Stimulated activated CD4-positive, alpha-beta T cell treated with anti-CD3 and anti-CD28 coated beads, Interleukin-2, amount 100 ng/mL, for 24 hours (primary cell): Measurements from ENCODE around the gene CUZD1.

Source experiments
- DNase-seq, 2 donors: peaks; one replicate each; pipeline ENCODE4 v3.0.0-alpha.2; 2020

The CUZD1 gene

DNA sequence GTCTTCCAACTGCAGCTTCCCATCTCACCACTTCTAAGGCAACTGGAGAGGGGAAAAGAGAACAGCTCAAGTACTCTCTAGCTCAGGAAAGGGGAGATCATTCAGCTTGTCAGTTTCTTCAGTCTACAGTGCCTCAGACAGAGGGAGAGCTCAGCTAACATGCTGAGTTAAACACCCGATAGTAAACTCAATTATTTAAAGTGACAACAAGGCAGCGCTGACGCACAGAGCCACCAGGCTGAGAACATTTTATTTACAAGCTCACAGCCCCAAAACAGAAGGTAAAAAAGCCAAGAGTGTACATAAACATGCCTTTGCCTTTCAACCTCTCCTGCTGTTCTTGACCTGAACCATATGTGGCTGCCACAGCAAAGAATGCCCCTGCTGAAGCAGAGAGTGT lies 10.1 kb upstream of the CUZD1 start:
- DNase-seq = no peak

DNA sequence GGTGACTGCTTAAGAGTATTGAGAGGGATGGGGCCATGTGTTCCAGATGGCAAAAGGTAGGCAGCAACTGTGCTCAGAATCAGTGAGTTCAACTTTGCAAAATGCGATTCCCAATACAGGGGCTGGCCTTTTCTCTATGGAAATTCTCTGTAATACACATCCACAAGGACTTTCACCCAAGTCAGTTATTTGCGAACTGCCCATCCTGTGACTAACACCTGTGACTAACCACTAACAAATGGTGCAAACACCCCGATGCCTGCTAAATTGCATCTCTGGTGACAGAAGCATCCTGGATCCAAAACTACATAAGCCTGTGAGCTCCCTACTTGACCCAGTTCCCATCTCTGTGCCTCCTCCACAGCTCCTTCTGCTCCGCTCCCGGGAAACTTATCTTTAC lies 9.0 kb upstream of the CUZD1 start:
- no peak for DNase-seq

- DNase-seq = no peak
Observed at GRCh38 chr10:122853665-122854313, 8.1 kb upstream of the CUZD1 start.

DNA sequence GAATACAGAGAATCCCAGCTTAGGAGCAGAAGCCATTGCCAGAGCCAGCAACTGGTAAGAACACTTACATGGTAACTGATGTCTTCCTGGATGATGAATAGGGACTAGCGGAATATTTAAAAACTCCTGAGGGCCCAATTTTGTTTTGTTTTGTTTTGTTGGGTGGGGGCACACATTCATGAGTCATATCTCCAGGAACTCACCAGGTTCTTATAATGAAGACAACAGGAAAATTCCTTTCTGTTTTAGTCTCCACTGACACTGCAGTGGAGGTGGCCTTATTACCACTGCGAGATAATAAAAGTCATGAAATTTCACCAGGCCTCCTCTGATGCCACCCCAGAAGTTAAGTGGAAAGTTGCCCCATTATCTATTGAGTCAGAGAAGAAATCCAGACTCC lies 6.6 kb upstream of the CUZD1 start:
- DNase-seq = no peak

DNA sequence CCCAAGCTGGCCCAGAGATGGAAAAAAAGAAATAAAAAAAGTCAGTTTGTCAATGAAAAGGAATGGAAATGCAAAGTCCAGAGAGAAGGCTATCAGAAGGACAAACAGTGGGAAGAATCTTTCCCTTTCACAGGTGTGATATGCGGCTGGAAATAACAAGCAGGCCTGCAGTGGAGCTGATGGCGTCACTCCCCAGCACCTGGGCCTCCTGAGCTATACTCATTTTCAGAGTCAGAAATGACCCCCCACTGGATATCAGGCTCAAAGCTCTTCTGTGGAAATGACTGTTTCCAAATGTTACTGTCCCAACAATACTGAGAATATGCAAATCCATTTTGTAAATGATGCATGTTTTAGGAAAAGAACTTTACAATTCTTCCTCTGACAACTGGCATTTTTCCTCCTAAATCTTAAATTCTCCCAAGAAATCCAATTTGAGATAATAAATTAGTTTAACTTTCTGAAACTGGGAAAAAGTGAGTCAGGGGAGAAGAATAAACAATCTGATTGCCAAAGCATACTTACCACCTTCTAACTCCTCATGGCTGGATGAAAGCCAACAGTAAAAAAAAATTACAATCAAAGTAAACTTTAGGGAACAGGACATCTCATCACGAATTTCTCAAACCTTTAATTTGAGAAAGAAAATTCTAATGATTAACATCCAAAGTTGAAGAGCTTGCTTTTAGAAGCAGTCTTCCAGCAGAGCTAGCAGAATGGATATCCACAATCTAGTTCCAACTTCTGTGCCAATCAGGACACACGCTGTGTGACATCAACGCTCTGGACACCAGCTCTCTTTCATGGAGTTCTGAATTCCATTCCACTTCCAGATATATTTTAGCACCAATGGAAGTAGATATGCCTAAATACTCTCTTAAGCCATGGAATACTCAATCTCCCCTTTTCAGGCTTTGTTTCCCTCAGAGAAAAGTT lies 5.3 kb upstream of the CUZD1 start:
- no peak for DNase-seq

DNA sequence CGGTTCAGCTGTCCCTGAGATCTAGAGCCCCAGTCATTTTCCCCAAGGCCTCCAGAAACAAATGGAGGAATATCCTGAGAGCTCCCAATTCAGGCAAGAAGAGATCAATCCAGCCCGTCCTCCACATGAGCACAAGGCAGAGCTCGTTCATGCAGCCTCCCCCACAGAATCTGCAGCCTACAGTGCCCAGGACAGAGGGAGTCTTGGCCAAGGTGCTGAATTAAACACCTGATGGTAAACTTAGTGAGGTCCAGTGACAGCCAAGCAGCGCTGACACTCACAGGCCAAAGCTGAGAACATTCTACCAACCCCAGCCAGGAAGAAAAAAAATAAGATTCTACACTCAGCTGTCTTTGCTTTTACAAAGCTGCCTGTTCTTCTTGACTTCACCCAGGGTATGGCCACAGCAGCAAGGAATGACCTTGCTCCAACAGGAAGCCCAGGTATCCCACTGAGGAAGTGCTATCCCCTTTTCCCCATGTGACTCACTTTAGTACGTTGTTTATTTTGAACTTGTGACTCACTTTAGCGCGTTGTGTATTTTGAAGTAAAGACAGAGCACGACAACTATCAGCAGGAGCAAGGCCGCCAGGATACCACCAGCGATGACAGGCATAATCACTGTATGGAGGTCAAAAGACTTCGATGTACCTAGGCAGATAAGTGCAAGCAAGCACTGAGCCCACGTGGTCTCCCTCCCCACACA lies 4.4 kb upstream of the CUZD1 start:
- no peak for DNase-seq

DNA sequence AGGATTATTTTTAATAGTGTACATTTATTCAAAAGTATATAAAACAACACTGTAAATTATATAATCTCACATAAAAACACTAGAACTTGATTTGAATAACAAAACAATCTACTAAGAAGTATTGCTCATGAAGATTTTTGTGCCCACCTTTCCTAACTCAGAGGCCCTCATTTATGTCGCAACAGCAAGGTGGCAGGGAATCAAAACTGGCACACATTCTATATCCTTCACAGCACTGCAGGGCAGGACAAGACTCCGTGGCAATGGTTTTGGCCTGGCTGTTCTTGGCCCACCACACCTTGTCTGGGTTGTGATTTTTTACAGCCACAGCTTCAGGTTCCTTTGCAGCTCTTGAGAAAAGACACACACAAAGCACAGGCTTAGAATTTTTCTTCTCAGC lies 3.4 kb upstream of the CUZD1 start:
- DNase-seq = no peak

DNA sequence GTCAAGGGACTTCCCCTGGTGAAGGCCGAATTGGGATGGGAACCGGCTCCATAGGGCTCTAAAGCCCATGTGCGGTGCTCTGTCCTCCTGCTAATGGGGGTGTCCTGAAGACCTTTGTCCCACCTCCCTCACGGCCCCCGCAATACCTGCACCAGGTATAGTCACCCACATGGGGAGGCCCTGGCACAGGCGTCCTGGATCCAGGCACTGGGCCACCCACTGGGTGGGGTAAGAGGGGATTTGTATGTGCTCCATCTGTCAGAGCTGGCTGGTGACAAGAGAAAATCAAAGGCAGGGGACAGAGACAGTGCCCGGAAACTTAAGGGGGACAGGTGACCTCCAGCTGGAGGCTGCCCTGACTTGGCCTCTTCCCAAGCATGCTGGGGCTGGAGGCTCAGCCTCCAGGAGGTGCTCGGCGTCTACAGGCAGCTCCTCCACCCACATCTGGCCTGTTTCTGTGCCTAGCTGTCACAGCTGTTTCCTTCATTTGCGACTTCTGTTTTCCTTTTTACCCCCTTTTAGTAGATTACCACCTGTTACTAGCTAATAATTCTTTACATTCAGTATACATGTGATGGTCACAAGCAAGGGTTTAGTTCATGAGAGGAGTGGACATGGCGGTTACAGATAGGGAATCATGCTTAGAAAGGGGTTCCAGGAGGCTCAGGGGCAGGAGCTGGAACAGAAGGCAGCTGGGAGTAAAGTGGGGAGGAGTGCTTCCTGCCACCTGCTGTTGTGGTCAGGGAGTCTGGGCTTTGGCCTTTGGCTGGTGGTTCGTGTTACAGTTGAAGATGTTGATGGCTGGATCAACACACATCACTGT lies 2.3 kb upstream of the CUZD1 start:
- no peak for DNase-seq

- no peak for DNase-seq
Observed at GRCh38 chr10:122844146-122844545, 1.5 kb downstream of the CUZD1 start.

DNA sequence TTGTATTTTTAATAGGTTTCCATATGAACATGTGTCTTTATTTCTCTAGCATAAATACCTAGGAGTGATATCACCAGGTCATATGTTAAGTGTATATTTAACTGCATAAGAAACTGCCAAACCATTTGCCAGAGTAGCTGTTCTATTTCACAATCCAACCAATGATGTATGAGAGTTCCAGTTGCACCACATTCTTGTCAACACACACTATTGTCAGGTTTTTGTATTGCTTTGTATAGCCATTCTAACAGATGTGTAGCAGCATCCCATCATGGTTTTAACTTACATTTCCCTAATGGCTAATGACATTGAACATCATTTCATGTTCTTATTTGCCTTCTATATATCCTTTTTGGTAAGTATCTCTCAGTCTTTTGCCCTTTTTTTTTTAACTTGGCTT lies 4.1 kb downstream of the CUZD1 start:
- DNase-seq = no peak

DNA sequence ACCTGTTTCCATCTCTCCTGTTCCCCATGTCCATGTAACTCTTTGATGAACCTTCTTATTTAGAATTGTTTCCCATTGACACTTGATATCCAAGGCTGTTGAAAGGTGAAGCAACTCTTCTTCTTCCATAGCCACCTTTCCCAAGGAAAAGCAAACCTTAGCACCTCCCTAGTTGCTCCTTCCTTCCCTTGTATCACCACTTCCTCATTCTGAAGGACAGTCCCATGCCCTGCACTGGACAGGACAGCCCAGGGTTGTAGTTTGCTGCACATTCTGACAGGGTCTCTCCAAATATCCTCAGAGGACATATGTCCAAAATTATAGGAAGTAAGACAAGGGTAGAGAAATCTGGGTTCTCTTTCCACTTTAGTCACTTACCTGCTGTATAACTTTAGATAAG lies 6.2 kb downstream of the CUZD1 start:
- DNase-seq = no peak

GRCh38 chr10:122838880-122839279 lies 6.8 kb downstream of the CUZD1 start:
- DNase-seq = no peak

DNA sequence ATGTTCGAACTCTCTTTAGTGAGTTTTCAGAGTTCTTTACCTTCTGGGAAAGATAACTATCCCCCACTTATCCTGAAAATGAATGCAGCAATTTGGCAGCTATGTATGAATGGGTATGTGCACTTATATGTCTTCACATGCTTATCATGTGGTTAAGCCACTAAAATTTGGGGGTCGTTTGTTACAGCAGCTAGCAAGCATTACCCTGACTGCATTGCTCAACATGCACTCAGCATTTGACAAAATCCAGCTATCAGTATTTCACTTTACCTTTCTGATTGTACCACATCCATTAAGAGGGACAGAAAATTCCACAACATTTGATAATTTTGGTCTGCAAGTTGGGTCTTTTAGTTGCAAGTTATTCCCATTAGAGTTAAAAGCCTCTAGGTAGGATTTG lies 9.7 kb downstream of the CUZD1 start:
- DNase-seq = no peak

DNA sequence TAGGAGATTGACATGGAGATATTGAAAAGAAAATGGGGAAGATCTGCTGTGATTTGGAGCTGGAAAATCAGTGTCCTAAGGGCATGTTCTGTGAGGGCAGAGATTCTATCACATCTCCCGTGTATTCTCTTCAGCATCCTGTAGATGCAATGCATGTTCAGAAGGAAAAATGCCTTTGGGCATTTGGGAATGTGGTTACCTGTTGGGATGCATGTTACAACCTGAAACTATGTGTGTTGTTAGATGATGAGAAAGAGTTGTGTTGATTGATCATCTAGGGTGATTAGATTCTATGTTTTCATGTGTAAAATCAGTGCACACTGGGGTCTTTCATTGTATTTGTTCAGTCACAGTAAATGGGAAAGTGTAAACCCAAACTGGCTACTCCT lies 14.7 kb downstream of the CUZD1 start:
- DNase-seq = no peak

GRCh38 chr10:122830273-122830964 lies 15.2 kb downstream of the CUZD1 start:
- DNase-seq = no peak

DNA sequence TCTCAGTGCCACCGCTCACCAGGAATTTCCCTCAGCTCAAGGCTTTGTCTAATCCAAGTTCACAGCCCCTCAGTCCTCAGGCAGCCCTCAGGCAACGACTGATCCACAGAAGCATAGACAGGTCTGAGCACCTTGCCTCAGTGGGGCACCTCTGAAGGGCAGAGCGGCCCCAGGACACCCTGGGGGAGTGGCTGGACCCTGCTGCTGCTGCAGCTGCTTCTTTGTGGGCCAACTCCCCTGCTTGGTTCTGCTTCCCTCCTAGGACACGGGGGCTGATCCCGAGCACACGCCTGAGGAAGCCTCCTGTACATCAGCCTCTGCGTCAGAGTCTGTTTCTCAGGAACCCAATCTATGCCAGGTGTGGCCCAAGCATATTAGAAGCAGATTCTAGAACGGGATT lies 16.2 kb downstream of the CUZD1 start:
- DNase-seq = no peak

- no peak for DNase-seq
Observed at GRCh38 chr10:122828716-122829255, 16.9 kb downstream of the CUZD1 start.

- DNase-seq = no peak
Observed at GRCh38 chr10:122827302-122827701, 18.4 kb downstream of the CUZD1 start.

- DNase-seq = no peak
Observed at GRCh38 chr10:122822973-122823690, 22.5 kb downstream of the CUZD1 start.

DNA sequence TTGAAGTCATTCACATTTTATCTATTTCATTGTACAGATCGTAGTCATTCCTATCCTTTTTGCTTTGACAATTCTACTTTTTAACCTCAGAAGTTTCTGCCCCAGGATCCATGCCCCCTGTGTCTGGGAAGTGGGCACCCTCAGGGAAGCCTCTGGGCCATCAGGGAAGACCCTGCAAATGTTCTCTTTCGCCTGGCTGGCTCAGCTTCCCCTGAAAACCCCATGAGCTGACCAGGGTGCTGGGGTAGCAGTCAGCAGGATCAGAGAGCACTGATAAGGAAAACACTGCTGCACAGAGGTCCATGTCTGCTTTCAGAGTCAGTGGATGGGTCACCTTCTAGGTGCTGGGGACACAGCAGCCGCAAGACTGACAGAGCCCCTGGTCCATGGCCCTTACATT lies 23.8 kb downstream of the CUZD1 start:
- no peak for DNase-seq

DNA sequence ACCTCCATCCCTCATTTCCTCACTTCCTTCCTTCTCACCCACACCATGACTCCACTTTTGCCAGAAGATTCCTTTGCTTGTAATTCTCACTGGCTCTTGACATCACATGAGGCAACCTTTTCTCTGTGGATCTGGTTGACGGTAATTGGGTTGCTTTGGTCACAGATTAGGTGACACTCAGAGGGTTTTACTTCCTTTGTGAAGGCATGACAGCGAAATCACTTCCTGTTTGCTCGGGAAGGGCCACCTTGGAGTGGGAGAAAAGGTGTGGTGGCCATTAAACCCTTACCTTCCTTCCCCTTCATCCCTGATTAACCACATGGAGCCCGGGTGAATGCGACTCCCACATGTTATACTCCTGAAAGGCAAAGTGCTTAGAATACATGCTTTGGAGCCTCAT lies 30.2 kb downstream of the CUZD1 start:
- DNase-seq = no peak
